Adrenal gland (tissue), 5 donors: Measurements from ENCODE around the gene ABCA4.

Source experiments
- POLR2A ChIP-seq, 2 donors: fragments of 450-650 bp; IDR thresholded peaks; one replicate each; pipeline ENCODE4 v1.6.1; 2017; ENCODE audit warnings: antibody characterized with exemption in 2 of 2, mild to moderate bottlenecking in 2 of 2, moderate library complexity in 1 of 2
- TF ChIP-seq, protein P1 (sequence below), 6 experiments: fragments of 450-650 bp in 4 of 6; fragments of 200-600 bp in 2 of 6; sonication (generic) in 1 of 6; IDR thresholded peaks; 1 replicate in 5 of 6; 2 replicates in 1 of 6; pipeline versions ENCODE4 v1.5.1 to v1.8.0; 2016 to 2021; ENCODE audit warnings: antibody characterized with exemption in 6 of 6, mild to moderate bottlenecking in 2 of 6, moderate library complexity in 1 of 6
- donor health status: DM: no; HTN: no; CAD: no.

DNA sequence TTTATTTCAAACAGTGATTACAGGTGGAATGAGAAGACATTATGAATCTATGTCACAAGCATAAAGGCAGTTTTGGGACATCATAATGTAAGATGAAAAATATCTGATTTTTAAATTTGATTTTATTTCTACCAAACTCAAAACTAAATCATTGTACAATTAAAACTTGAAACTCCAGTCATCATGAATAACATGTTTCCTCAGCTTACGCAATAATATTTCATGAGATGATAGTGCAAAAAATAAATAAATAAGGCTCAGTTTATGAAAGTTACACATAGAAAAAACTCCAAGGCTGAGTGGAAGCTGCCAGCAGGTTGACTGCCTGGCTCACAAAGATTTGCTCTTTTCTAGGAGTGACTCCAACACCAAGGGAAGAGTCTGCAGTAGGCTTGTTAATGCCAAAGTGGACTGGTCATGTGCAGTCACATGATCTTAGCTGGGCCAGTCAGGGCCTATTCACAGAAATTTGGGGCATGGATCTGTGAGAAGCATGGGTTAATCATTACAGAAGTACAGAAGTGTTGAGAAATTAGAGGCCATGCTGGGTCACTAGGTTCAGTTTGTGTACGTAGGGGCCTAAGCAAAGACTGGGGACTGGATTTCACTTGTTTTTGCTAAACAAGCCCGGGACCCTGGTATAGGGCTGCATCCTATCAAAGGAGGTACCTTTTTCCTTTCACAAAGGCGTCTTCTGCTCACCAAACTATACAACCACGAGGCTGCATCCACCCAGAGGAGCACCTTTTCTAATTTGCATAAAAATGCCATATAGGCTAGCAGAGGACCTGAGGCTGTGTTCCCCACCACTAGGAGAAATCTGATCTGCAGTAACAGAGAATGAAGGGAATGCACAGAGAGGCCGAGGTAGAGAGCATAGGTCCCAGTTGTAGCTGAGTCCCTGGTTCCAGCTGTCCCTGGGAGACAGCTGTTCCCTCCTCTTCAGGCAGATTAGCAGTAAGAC, 4.9 kb upstream of the ABCA4 start:
- TF ChIP-seq, protein P1, sequence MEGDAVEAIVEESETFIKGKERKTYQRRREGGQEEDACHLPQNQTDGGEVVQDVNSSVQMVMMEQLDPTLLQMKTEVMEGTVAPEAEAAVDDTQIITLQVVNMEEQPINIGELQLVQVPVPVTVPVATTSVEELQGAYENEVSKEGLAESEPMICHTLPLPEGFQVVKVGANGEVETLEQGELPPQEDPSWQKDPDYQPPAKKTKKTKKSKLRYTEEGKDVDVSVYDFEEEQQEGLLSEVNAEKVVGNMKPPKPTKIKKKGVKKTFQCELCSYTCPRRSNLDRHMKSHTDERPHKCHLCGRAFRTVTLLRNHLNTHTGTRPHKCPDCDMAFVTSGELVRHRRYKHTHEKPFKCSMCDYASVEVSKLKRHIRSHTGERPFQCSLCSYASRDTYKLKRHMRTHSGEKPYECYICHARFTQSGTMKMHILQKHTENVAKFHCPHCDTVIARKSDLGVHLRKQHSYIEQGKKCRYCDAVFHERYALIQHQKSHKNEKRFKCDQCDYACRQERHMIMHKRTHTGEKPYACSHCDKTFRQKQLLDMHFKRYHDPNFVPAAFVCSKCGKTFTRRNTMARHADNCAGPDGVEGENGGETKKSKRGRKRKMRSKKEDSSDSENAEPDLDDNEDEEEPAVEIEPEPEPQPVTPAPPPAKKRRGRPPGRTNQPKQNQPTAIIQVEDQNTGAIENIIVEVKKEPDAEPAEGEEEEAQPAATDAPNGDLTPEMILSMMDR (IDR thresholded peaks at IDR 0.05) = no peak
- no peak for TF ChIP-seq POLR2A (IDR thresholded peaks at IDR 0.05)
